OCI-LY7 (cell line): Measurements from ENCODE around the gene CMTM4.

Experiments
- CTCF ChIP-seq: fragments of 200-600 bp; sonication (generic); conservative IDR thresholded peaks from 2 replicates; pipeline ENCODE4 v1.5.1; 2014; ENCODE audit warnings: mild to moderate bottlenecking, antibody characterized with exemption, low read length, moderate library complexity, mixed read lengths
- EZH2phosphoT487 ChIP-seq: fragments of 200-600 bp; sonication (generic); IDR thresholded peaks from 2 replicates; pipeline ENCODE4 v1.6.1; 2018; ENCODE audit warnings: low read depth, borderline replicate concordance, mild to moderate bottlenecking, mixed run types, antibody characterized with exemption, low read length, moderate library complexity, mixed read lengths

- TF ChIP-seq CTCF (no peak), EZH2phosphoT487 (no peak)
These were observed 117.7 kb downstream of the CMTM4 start, which contains the start of gene CMTM2 for GRCh38 chr16:66578651-66579531.
